SK-N-SH treated with all-trans-retinoic acid at 6 μM for 48 hours (cell line): ENCODE measurements around the gene ARRDC2.

Experiments
- ATAC-seq: fragments of 200-7000 bp; cut with Tn5 transposase; 3 replicates; pipeline ENCODE4 v1.9.1; 2020; ENCODE audit warnings: mild to moderate bottlenecking, moderate library complexity
- ARNTL ChIP-seq: fragments of 450-650 bp; formaldehyde crosslinking; IDR thresholded peaks from 2 replicates; pipeline ENCODE4 v1.5.0; 2020; ENCODE audit warnings: low read depth, mild to moderate bottlenecking, moderate library complexity, borderline replicate concordance
- BACH2 ChIP-seq: fragments of 250-450 bp; sonication (Bioruptor Pico); IDR thresholded peaks from 2 replicates; pipeline ENCODE4 v1.9.0; 2021; ENCODE audit warnings: mild to moderate bottlenecking, borderline replicate concordance
- CREB5 ChIP-seq: fragments of 250-450 bp; sonication (Bioruptor Pico); IDR thresholded peaks from 2 replicates; pipeline ENCODE4 v1.5.1; 2020; ENCODE audit warnings: low read depth, mild to moderate bottlenecking, moderate library complexity
- CSDC2 ChIP-seq: fragments of 250-450 bp; sonication (Bioruptor Pico); IDR thresholded peaks from 2 replicates; pipeline ENCODE4 v1.5.0; 2020; ENCODE audit warnings: mild to moderate bottlenecking, moderate library complexity
- CSRNP3 ChIP-seq: fragments of 250-450 bp; sonication (Bioruptor Pico); IDR thresholded peaks from 2 replicates; pipeline ENCODE4 v1.5.1; 2021; ENCODE audit warnings: mild to moderate bottlenecking, moderate library complexity
- OSR1 ChIP-seq: fragments of 250-450 bp; sonication (Bioruptor Pico); IDR thresholded peaks from 2 replicates; pipeline ENCODE4 v1.8.0; 2022; ENCODE audit warnings: moderate library complexity, mild to moderate bottlenecking, inconsistent platforms
- PATZ1 ChIP-seq: fragments of 250-450 bp; sonication (Bioruptor Pico); IDR thresholded peaks from 2 replicates; pipeline ENCODE4 v1.8.0; 2020; ENCODE audit warnings: mild to moderate bottlenecking, moderate library complexity, borderline replicate concordance
- POU6F1 ChIP-seq: fragments of 250-450 bp; sonication (Bioruptor Pico); IDR thresholded peaks from 2 replicates; pipeline ENCODE4 v1.8.0; 2021; ENCODE audit warnings: low read depth, mild to moderate bottlenecking, moderate library complexity, borderline replicate concordance
- PPARA ChIP-seq: fragments of 250-450 bp; sonication (Bioruptor Pico); IDR thresholded peaks from 2 replicates; pipeline ENCODE4 v1.5.0; 2020; ENCODE audit warnings: mild to moderate bottlenecking, borderline replicate concordance
- RARB ChIP-seq: fragments of 250-450 bp; sonication (Bioruptor Pico); IDR thresholded peaks from 2 replicates; pipeline ENCODE4 v1.8.0; 2021; ENCODE audit warnings: mild to moderate bottlenecking, moderate library complexity
- SNAI2 ChIP-seq: fragments of 250-450 bp; sonication (Bioruptor Pico); IDR thresholded peaks from 2 replicates; pipeline ENCODE4 v1.5.0; 2020; ENCODE audit warnings: mild to moderate bottlenecking, moderate library complexity
- TCF4 ChIP-seq: fragments of 250-450 bp; sonication (Bioruptor Pico); IDR thresholded peaks from 2 replicates; pipeline ENCODE4 v1.8.0; 2021; ENCODE audit warnings: mild to moderate bottlenecking, moderate library complexity, borderline replicate concordance
- TOX ChIP-seq: fragments of 250-450 bp; sonication (Bioruptor Pico); IDR thresholded peaks from 2 replicates; pipeline ENCODE4 v1.8.0; 2021; ENCODE audit warnings: mild to moderate bottlenecking, moderate library complexity, borderline replicate concordance
- TSHZ2 ChIP-seq: fragments of 250-450 bp; sonication (Bioruptor Pico); IDR thresholded peaks from 2 replicates; pipeline ENCODE4 v1.5.0; 2020; ENCODE audit warnings: mild to moderate bottlenecking, moderate library complexity
- ZC3H10 ChIP-seq: fragments of 250-450 bp; sonication (Bioruptor Pico); IDR thresholded peaks from 2 replicates; pipeline ENCODE4 v1.5.1; 2021; ENCODE audit warnings: mild to moderate bottlenecking, moderate library complexity
- ZFP3 ChIP-seq: fragments of 250-450 bp; sonication (Bioruptor Pico); IDR thresholded peaks from 2 replicates; pipeline ENCODE4 v1.5.0; 2020; ENCODE audit warnings: mild to moderate bottlenecking, moderate library complexity
- ZFP30 ChIP-seq: fragments of 450-650 bp; formaldehyde crosslinking; IDR thresholded peaks from 2 replicates; pipeline ENCODE4 v1.5.0; 2022; ENCODE audit warnings: mild to moderate bottlenecking, moderate library complexity
- ZNF565 ChIP-seq: fragments of 450-650 bp; formaldehyde crosslinking; conservative IDR thresholded peaks from 2 replicates; pipeline ENCODE4 v1.5.0; 2020; ENCODE audit warnings: low read depth, mild to moderate bottlenecking, moderate library complexity
- ZNF8 ChIP-seq: fragments of 450-650 bp; formaldehyde crosslinking; IDR thresholded peaks from 2 replicates; pipeline ENCODE4 v1.5.0; 2020; ENCODE audit warnings: mild to moderate bottlenecking, moderate library complexity

Gene ARRDC2

GRCh38 chr19:17998827-17999150, 9.2 kb upstream of the ARRDC2 start (continued):
- TF ChIP-seq TSHZ2 (CRISPR knock-in tag) (no peak), TOX (CRISPR knock-in tag) (no peak), CSDC2 (no peak), SNAI2 (CRISPR knock-in tag) (no peak), ZFP3 (CRISPR knock-in tag) (no peak), ARNTL (no peak)
- TF ChIP-seq, all 23 proteins: peak for 0

GRCh38 chr19:17999684-18000479, 8.1 kb upstream of the ARRDC2 start:
- no peak for ATAC-seq
- TF ChIP-seq CREB5 (CRISPR knock-in tag) (no peak), ZNF8 (CRISPR knock-in tag) (no peak), ZC3H10 (CRISPR knock-in tag) (no peak), BACH2 (CRISPR knock-in tag) (no peak), RARB (no peak), TSHZ2 (CRISPR knock-in tag) (no peak)

DNA sequence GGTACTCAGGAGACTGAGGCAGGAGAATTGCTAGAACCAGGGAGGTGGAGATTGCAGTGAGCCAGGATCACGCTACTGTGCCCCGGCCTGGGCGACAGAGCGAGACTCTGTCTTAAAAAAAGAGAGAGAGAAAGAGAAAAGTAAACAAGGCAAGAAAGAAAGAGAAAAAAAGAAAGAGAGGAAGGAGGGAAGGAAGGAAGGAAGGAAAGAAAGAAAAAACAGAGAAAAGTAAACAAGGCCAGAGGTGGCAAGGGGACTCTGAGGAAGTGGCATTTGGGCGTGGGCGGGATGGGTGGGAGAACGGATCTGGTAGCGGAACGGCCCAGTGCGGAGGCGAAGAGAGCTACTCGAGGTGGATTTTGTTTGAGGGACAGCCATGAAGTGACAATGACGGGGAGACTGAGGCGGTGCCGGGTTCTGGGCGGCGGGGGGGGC, 7.5 kb upstream of the ARRDC2 start:
- TF ChIP-seq TCF4 (CRISPR knock-in tag) = no peak
- TF ChIP-seq CSRNP3 (CRISPR knock-in tag) = no peak
- no peak for TF ChIP-seq ZNF565 (CRISPR knock-in tag)
- TF ChIP-seq PATZ1 (CRISPR knock-in tag) = no peak
- no peak for TF ChIP-seq BACH2 (CRISPR knock-in tag)
- no peak for ATAC-seq

- peak; percentile 67 for ATAC-seq
- TF ChIP-seq POU6F1 (no peak), CREB5 (CRISPR knock-in tag) (no peak), PPARA (CRISPR knock-in tag) (no peak), BACH2 (CRISPR knock-in tag) (no peak), TOX (CRISPR knock-in tag) (no peak), ZFP30 (no peak), OSR1 (no peak), ZFP3 (CRISPR knock-in tag) (no peak), CSDC2 (no peak)
- TF ChIP-seq, all 23 proteins: peak for 0
Measured at GRCh38 chr19:18000915-18001776, 6.8 kb upstream of the ARRDC2 start.
